Kasumi-1 (cell line): ENCODE results near the gene FBN2.
"Not testable (repeated sequence)": the region's sequence is repeated elsewhere in the genome, so short reads cannot be mapped to it uniquely, and the experiment has no call there.

Experiments
- DNase-seq, 2 experiments: peaks; one replicate each; lab custom pipeline; 2025; lab: John Stamatoyannopoulos, UW

FBN2 gene

GRCh38 chr5:128358826-128359225 is 179.2 kb downstream of the FBN2 start:
- DNase-seq, result no peak

- no peak for DNase-seq
These were observed 180.8 kb downstream of the FBN2 start for GRCh38 chr5:128357226-128357625.

- DNase-seq, result no peak
These were observed 182.1 kb downstream of the FBN2 start for GRCh38 chr5:128355961-128356360.

GRCh38 chr5:128353441-128354107 is 184.5 kb downstream of the FBN2 start:
- no peak for DNase-seq

GRCh38 chr5:128350705-128351104 is 187.3 kb downstream of the FBN2 start:
- DNase-seq, result no peak

- no peak for DNase-seq
These were observed 188.8 kb downstream of the FBN2 start for GRCh38 chr5:128349044-128349858.

GRCh38 chr5:128346038-128346437 is 192.0 kb downstream of the FBN2 start:
- no peak for DNase-seq

GRCh38 chr5:128345247-128345646 is 192.8 kb downstream of the FBN2 start:
- DNase-seq, result no peak

GRCh38 chr5:128343168-128343567 is 194.9 kb downstream of the FBN2 start:
- no peak for DNase-seq

GRCh38 chr5:128341056-128341455 is 197.0 kb downstream of the FBN2 start:
- peak; percentile 37 to 38 for DNase-seq

GRCh38 chr5:128340648-128341047 is 197.4 kb downstream of the FBN2 start:
- no peak for DNase-seq

GRCh38 chr5:128339585-128339984 is 198.5 kb downstream of the FBN2 start:
- no peak for DNase-seq

GRCh38 chr5:128338649-128339048 is 199.4 kb downstream of the FBN2 start:
- DNase-seq, result no peak

GRCh38 chr5:128335339-128335738 is 202.7 kb downstream of the FBN2 start:
- DNase-seq, result no peak

- no peak for DNase-seq
These were observed 203.9 kb downstream of the FBN2 start for GRCh38 chr5:128334010-128334716.

- no peak for DNase-seq
These were observed 206.8 kb downstream of the FBN2 start for GRCh38 chr5:128331261-128331660.

GRCh38 chr5:128329386-128329939 is 208.6 kb downstream of the FBN2 start:
- DNase-seq, result no peak

GRCh38 chr5:128328446-128328845 is 209.6 kb downstream of the FBN2 start:
- no peak for DNase-seq

GRCh38 chr5:128328007-128328406 is 210.0 kb downstream of the FBN2 start:
- DNase-seq, result no peak

GRCh38 chr5:128321418-128321817 is 216.6 kb downstream of the FBN2 start:
- DNase-seq, result not testable (repeated sequence)

- no peak for DNase-seq
These were observed 219.4 kb downstream of the FBN2 start for GRCh38 chr5:128318691-128319090.

GRCh38 chr5:128317481-128317880 is 220.6 kb downstream of the FBN2 start:
- no peak for DNase-seq

- no peak for DNase-seq
These were observed 222.4 kb downstream of the FBN2 start for GRCh38 chr5:128315671-128316070.
